Measurements from ENCODE around the gene ZSCAN10.
A peak's percentile ranks its signal among the peaks of the same experiment; 100 is the strongest.
"Not testable (repeated sequence)": the region's sequence is repeated elsewhere in the genome, so short reads cannot be mapped to it uniquely, and the experiment has no call there.

ZSCAN10 gene

GRCh38 chr16:3085868-3086595, 13.1 kb downstream of the ZSCAN10 start:
- DNase-seq (ENCODE audit: low read depth), result no peak

- no peak for DNase-seq (ENCODE audit: low read depth)
These were observed 14.0 kb downstream of the ZSCAN10 start for GRCh38 chr16:3084969-3085670.

GRCh38 chr16:3084491-3084890, 14.6 kb downstream of the ZSCAN10 start:
- no peak for DNase-seq (ENCODE audit: low read depth)

GRCh38 chr16:3083408-3083807, 15.7 kb downstream of the ZSCAN10 start:
- not testable (repeated sequence) for DNase-seq (ENCODE audit: low read depth)

GRCh38 chr16:3081957-3082356, 17.1 kb downstream of the ZSCAN10 start:
- not testable (repeated sequence) for DNase-seq (ENCODE audit: low read depth)

GRCh38 chr16:3080024-3080423, 19.1 kb downstream of the ZSCAN10 start:
- DNase-seq (ENCODE audit: low read depth), result no peak

- DNase-seq (ENCODE audit: low read depth), result no peak
These were observed 22.5 kb downstream of the ZSCAN10 start for GRCh38 chr16:3076577-3076976.

- not testable (repeated sequence) for DNase-seq (ENCODE audit: low read depth)
These were observed 23.1 kb downstream of the ZSCAN10 start for GRCh38 chr16:3075946-3076345.

- no peak for DNase-seq (ENCODE audit: low read depth)
These were observed 23.6 kb downstream of the ZSCAN10 start for GRCh38 chr16:3075523-3075915.

- DNase-seq (ENCODE audit: low read depth), result no peak
These were observed 24.1 kb downstream of the ZSCAN10 start for GRCh38 chr16:3074860-3075522.

GRCh38 chr16:3073448-3073847, 25.6 kb downstream of the ZSCAN10 start:
- DNase-seq (ENCODE audit: low read depth), result no peak

GRCh38 chr16:3072576-3073263, 26.4 kb downstream of the ZSCAN10 start:
- not testable (repeated sequence) for DNase-seq (ENCODE audit: low read depth)

- DNase-seq (ENCODE audit: low read depth), result not testable (repeated sequence)
These were observed 26.9 kb downstream of the ZSCAN10 start for GRCh38 chr16:3072148-3072547.

- no peak for DNase-seq (ENCODE audit: low read depth)
These were observed 27.4 kb downstream of the ZSCAN10 start for GRCh38 chr16:3071655-3072054.

- DNase-seq (ENCODE audit: low read depth), result no peak
These were observed 28.4 kb downstream of the ZSCAN10 start for GRCh38 chr16:3070608-3071111.

GRCh38 chr16:3069146-3069545, 29.9 kb downstream of the ZSCAN10 start:
- not testable (repeated sequence) for DNase-seq (ENCODE audit: low read depth)

- no peak for DNase-seq (ENCODE audit: low read depth)
These were observed 30.6 kb downstream of the ZSCAN10 start for GRCh38 chr16:3068487-3068886.

GRCh38 chr16:3066440-3066748, 32.7 kb downstream of the ZSCAN10 start:
- no peak for DNase-seq (ENCODE audit: low read depth)

- no peak for DNase-seq (ENCODE audit: low read depth)
These were observed 33.2 kb downstream of the ZSCAN10 start for GRCh38 chr16:3065742-3066439.

GRCh38 chr16:3065069-3065741, 33.9 kb downstream of the ZSCAN10 start, which contains the start of gene IL32:
IL32 (plus strand) TSS chr16:3065640; CDS start chr16:3065812, 172 bp downstream.
- peak; percentile 59 for DNase-seq (ENCODE audit: low read depth)

Measured in HS-5 (cell line).